Activated T-helper 1 cell treated with Interleukin-2 at 50 U/mL for 16 hours (primary cell): Measurements from ENCODE around the gene SYDE2.

Source experiments
- DNase-seq: peaks from one replicate; pipeline ENCODE4 v3.0.0-alpha.2; 2020; ENCODE audit warnings: low read depth

The SYDE2 gene

GRCh38 chr1:85118751-85119150 is 82.1 kb downstream of the SYDE2 start:
- no peak for DNase-seq

DNA sequence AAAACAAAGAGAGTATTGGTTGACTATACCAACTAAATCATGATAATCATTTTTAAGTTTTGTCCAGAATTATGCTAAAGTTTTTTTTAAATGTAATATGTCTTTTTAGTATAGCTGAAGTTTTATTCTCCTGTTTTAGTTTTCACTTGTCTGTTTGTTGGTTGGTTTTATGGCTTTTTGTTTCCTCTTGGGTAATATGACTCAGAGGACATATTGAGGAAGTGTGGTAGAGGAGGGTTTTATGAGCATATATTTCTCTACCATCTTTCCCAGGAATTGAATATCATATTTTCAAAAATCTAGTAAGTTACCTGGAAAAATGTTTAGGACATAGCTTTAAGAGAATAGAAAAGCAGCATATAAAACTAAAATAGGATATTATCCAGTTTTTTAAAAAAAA is 84.0 kb downstream of the SYDE2 start:
- no peak for DNase-seq

DNA sequence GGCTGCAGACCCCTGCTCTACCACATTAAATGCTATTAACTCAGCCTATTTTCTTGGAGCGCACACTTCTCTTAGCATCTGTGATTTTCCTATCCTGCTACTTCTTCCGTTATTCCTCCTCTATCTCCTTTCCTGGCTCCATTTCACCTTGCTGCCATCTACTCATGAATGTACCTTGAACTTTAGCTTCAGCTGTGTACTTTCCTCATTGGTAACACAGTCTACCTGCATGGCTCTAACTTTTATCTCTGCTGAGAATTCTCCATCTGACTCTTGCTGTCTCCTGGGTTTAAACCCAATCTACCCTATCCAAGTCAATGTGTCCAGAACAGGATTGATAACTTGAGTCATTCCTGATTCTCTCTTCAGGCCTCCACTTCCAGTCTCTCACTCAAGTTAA is 84.9 kb downstream of the SYDE2 start:
- no peak for DNase-seq

- DNase-seq: no peak
Measured at GRCh38 chr1:85111695-85112094, 89.1 kb downstream of the SYDE2 start.

GRCh38 chr1:85109475-85109874 is 91.3 kb downstream of the SYDE2 start:
- peak; percentile 6 for DNase-seq
